Astrocyte (in vitro differentiated cells and primary cell): Measurements from ENCODE around the gene WDR20.

Source experiments
- EZH2 ChIP-seq: IDR thresholded peaks from 2 replicates; pipeline ENCODE4 v1.6.1; 2012; ENCODE audit warnings: mild to moderate bottlenecking, low read length, inconsistent platforms; ENCODE audit not compliant: insufficient read depth
- TF ChIP-seq, protein P1 (sequence below): IDR thresholded peaks from 2 replicates; pipeline ENCODE4 v1.5.1; 2011; ENCODE audit warnings: low read depth, mild to moderate bottlenecking, inconsistent platforms, low read length, moderate library complexity; ENCODE audit not compliant: insufficient read depth

- TF ChIP-seq, protein P1, sequence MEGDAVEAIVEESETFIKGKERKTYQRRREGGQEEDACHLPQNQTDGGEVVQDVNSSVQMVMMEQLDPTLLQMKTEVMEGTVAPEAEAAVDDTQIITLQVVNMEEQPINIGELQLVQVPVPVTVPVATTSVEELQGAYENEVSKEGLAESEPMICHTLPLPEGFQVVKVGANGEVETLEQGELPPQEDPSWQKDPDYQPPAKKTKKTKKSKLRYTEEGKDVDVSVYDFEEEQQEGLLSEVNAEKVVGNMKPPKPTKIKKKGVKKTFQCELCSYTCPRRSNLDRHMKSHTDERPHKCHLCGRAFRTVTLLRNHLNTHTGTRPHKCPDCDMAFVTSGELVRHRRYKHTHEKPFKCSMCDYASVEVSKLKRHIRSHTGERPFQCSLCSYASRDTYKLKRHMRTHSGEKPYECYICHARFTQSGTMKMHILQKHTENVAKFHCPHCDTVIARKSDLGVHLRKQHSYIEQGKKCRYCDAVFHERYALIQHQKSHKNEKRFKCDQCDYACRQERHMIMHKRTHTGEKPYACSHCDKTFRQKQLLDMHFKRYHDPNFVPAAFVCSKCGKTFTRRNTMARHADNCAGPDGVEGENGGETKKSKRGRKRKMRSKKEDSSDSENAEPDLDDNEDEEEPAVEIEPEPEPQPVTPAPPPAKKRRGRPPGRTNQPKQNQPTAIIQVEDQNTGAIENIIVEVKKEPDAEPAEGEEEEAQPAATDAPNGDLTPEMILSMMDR, result no peak
- TF ChIP-seq EZH2, result no peak
Observed at GRCh38 chr14:102158797-102159196, 19.1 kb downstream of the WDR20 start.
